HG03135 (cell line): Measurements from ENCODE around the gene CYP4A22.
"Not testable (repeated sequence)": the region's sequence is repeated elsewhere in the genome, so short reads cannot be mapped to it uniquely, and the experiment has no call there.

Experiments used
- ATAC-seq: cut with Tn5 transposase; IDR thresholded peaks from one replicate; pipeline ENCODE4 v1.9.1; 2021; ENCODE audit warnings: mild to moderate bottlenecking, moderate library complexity; ENCODE audit not compliant: unreplicated experiment

The CYP4A22 gene

DNA sequence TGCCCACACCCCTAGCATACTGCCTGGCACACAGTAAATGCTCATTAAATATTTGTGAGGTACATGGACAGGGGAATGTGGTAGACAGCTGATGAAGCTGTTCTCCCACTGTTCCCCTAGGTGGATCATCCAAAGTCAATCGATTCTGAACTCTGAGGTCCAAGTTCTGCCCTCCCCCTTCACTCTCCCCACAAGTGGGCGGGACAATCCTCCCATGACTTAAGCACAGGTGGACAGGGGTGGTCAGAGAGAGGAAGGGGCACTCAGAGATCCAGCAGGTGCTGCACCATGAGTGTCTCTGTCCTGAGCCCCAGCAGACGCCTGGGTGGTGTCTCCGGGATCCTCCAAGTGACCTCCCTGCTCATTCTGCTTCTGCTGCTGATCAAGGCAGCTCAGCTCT lies at the start of gene CYP4A22:
CYP4A22 (plus strand) TSS at position 244 of the 400 bp plus-strand sequence; CDS start at position 289, 45 bp downstream.
- ATAC-seq, result no peak

- ATAC-seq, result not testable (repeated sequence)
These were observed 47.9 kb upstream of the CYP4A22 start for GRCh38 chr1:47089356-47089755.

GRCh38 chr1:47091476-47091875 lies 45.8 kb upstream of the CYP4A22 start:
- not testable (repeated sequence) for ATAC-seq

DNA sequence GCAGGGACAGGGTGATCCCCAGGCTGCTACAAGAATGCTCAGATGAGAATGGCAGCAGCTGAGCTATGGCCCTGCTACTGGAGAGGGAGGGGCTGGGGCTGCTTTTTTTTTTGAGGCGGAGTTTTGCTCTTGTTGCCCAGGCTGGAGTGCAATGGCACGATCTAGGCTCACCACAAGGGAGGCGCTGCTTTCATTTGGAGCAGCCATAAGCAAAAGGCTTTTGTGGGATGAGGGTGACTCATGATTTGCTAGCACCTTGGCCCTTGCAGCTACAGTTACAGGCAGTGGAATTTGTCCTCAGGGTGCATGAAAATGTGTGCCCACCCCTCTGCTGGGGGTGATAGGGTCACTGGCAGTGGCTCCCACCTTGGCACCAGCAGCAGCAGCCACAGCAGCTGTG lies 32.4 kb upstream of the CYP4A22 start:
- ATAC-seq, result no peak

DNA sequence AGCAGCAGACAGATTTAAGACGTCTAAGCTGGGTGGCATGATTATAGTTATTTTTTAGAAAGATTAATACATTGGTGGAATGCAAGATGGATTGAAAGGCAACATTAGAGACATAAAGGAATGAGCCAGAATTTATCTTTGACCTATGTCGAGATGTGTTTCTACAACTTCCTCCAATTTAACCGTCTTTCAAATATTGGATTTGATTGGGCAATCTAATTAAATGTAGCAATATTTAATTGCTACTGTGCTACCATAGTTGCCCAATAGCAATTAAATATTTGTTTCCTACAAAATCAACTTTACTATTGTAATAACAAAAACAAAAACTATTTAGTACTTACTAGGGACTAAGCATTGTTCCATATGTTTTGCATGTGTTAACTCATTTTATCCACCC lies 30.4 kb upstream of the CYP4A22 start:
- no peak for ATAC-seq

DNA sequence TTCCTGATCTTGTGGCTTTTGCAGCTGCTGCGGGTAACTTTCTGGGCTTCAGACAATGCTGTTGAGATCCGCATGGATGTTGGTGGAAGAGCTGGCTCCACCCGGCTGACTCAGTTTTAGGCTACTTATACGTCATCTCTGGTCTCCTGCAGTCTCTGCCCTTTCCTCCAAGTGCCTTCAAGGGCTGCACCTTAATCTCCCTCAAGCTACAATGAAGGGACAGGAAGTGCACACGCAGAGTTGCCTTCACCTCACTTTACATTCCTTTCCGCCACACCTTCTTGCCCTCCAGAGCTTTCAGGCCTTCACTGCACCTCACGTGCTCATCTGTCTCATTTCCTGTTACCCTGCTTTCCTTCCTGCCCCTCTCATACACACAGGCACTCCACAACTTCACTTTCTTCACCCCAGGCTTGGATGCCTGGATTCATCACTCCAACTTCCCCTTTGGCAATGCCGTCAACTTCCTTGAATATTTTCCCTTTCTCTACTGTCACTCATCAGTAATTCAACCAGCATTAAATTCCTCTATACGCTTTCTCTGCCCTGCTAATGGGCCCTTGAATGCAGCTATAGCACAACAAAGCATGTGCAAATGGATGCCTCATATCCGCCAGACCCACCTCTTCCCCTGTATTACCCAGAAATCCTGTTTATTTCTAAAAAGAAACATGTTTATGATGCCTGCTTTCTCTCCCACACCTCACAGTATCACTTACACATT lies 29.2 kb upstream of the CYP4A22 start:
- ATAC-seq, result not testable (repeated sequence)

DNA sequence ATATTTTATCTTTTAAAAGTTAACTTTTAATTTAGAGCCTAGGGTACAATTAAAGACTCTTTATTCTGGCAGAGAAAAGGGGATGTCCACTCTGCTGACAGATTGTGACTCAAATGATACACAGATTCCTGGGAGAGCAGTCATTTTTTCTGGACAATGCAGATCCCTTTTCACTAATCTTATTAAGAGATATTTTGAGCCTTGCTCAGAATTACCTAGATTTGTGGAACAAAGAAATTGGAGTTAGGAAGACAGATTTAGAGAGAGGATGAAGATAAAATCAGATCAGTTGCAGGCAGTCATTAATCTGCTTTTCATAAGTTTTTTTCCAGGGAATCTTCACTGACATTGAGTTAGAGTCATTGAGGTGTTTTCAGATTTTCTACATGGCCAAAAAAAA lies 27.8 kb upstream of the CYP4A22 start:
- ATAC-seq, result not testable (repeated sequence)

DNA sequence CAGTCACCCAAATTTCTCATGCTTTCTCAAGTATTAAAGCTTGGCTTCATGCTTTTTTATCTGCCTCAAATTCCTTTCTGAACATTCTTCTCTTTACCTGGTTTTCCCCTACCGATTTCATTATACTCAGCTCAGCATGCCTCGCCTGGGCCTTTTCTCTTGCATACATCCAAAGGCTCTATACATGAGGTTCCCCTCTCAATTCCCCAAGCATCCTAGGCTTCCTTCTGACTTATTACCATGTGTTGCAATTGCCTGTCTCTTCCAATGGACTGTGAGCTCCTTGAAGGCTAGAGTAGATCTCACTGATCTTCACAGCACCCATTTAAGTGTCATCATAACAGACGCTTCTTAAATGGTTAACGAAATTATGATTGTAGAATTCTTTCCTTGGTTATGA lies 24.1 kb upstream of the CYP4A22 start:
- ATAC-seq, result no peak

GRCh38 chr1:47121039-47121438 lies 16.2 kb upstream of the CYP4A22 start:
- ATAC-seq, result not testable (repeated sequence)

- not testable (repeated sequence) for ATAC-seq
These were observed 12.4 kb upstream of the CYP4A22 start for GRCh38 chr1:47124834-47125233.

- ATAC-seq, result not testable (repeated sequence)
These were observed 10.2 kb upstream of the CYP4A22 start for GRCh38 chr1:47126997-47127396.

- no peak for ATAC-seq
These were observed 9.0 kb upstream of the CYP4A22 start for GRCh38 chr1:47128221-47128620.

GRCh38 chr1:47128854-47129253 lies 8.4 kb upstream of the CYP4A22 start:
- ATAC-seq, result not testable (repeated sequence)

DNA sequence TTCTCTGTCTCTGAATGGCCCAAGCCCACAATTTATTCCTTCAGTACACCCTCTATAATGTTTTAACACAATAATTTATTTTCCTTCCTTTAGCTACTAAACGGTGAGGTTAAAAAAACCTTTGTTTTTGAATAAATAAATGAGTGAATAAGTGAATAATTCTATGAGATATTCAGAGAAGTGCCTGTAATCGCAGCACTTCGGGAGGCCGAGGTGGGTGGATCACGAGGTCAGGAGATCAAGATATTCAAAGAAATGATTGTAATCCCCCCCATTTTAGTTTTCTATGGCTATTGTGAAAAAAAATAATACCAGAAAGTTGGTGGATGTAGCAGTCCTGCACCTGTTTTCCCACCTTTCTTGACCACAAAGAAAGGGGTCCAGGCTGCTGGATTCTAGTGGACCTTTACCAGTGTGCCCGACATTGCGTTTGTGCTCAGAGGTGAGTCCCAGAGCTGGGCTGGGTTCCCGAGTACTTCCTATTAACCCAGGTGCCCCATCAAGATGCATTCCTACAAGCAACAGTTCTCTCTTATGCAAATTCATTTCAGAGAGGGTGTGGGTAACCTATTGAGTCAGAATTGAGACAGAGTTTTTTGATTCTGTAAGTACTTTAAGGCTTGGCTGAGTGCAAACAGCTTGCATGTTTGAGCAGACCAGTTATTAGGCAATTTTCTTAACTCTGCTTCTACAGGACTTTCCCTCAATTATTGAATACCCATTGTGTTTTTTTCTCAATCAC lies 7.6 kb upstream of the CYP4A22 start:
- ATAC-seq, result not testable (repeated sequence)

DNA sequence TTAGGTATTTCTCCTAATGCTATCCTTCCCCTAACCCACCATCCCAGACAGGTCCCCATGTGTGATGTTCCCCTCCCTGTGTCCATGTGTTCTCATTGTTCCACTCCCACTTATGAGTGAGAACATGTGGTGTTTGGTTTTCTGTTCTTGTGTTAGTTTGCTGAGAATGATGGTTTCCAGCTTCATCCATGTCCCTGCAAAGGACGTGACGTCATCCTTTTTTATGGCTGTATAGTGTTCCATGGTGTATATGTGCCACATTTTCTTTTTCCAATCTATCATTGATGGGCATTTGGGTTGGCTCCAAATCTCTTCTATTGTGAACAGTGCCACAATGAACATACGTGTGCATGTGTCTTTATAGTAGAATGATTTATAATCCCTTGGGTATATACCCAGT lies 4.6 kb upstream of the CYP4A22 start:
- ATAC-seq, result not testable (repeated sequence)

DNA sequence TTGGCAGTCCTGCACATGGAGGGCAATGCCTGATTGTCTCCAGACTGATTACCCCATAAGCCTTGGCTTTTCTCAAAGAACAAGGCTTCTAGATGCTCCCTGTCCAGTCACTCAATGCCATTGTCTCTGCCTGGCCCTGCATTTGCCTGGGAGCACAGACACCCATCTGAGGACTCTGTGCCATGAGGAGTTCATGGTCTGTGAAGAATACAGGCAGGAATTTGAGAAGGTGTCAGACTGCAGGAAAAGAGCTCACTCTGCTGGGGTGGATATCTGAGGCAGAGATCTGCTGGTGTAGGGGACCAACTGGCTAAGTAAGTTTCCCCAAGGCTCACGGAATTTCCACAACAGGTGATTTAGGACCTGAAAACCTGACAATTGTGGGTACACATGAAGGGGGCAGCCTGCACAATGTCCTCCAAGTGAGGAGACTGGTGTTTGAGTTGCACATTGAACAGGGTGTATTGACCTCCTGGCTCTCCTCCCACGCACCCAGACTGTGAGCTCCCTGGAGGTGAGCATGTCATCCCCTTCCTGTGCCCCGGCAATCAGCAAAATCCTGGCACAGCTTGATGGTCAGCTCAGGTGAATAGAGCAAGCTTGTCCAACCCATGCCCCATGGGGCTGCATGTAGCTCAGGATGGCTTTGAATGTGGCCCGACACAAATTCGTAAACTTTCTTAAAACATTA lies 829 bp downstream of the CYP4A22 start:
- ATAC-seq, result no peak

GRCh38 chr1:47140358-47140757 lies 3.1 kb downstream of the CYP4A22 start:
- ATAC-seq, result not testable (repeated sequence)

GRCh38 chr1:47143654-47144053 lies 6.4 kb downstream of the CYP4A22 start:
- ATAC-seq, result not testable (repeated sequence)

GRCh38 chr1:47146495-47146894 lies 9.3 kb downstream of the CYP4A22 start:
- not testable (repeated sequence) for ATAC-seq

DNA sequence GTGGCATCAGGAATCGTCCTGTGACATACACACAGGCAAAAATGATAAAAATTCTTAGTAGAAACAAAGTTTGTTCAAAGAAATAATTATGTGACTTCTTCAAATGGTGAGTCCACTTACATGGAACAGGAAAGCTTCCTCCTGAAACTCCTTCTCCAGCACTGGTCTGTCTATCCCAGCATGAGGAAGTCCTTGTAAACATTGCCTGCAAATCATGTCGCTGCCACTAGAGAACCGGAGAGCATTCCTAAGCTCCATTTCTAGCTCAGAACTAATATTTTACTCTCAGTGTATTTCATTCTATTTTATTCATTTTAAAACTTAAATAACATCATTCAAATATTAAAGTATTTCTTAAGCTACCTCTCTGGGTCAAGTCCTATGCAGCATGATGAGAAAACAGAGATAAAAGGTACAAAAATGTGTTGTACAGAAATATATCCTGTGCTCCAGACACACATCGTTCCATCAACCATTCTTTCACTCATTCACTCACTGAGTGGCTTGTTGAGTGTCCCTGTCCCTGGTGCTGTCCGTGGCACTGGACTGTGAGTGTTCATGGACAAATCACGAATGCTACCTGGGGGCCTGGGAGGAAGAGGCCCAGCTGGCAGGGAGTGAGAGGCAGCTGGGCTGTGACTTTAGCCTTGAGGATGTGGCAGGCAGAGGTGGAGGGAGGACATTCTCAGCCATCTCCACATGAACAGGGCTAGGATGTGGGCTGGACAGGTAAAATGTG lies 10.0 kb downstream of the CYP4A22 start:
- no peak for ATAC-seq

- not testable (repeated sequence) for ATAC-seq
These were observed 11.9 kb downstream of the CYP4A22 start for GRCh38 chr1:47149162-47149561.
